Right lobe of liver (tissue), 4 donors: ENCODE results near the gene TRIM66.

Experiments
- POLR2A ChIP-seq: fragments of 450-650 bp; IDR thresholded peaks from one replicate; pipeline ENCODE4 v1.6.1; 2017; ENCODE audit warnings: antibody characterized with exemption, mild to moderate bottlenecking
- TF ChIP-seq, protein P1 (sequence below), 4 donors: fragments of 200-600 bp in 3 of 4; fragments of 450-650 bp in 1 of 4; IDR thresholded peaks; one replicate each; pipeline versions ENCODE4 v1.5.1 to v1.8.0; 2016 to 2022; ENCODE audit warnings: antibody characterized with exemption in 4 of 4, mild to moderate bottlenecking in 2 of 4
- donor health status: DM: no; HTN: no; CAD: no.
- donor health status: DM: no; HTN: no; CAD: no.
- donor health status: DM: no; HTN: yes; CAD: no.

DNA sequence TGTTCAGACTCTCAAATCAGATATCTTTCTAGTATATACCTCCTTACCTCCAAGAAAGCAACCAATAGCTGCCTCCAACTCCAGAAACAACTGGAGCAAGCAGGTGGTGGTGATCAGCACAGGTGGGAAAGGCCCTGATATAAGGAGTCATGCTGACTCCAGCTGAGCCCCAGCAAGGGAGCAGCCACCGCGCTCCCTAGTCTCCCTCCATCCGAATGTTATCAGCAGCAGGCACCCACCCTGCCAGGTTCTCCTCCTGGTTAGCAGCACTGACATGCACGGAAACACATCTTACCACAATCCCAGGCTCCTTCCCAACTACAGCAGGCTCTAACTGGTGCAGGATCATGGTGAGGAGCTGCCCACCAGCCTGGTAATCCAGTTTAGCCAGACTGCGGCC, 69.9 kb downstream of the TRIM66 start:
- TF ChIP-seq, protein P1, sequence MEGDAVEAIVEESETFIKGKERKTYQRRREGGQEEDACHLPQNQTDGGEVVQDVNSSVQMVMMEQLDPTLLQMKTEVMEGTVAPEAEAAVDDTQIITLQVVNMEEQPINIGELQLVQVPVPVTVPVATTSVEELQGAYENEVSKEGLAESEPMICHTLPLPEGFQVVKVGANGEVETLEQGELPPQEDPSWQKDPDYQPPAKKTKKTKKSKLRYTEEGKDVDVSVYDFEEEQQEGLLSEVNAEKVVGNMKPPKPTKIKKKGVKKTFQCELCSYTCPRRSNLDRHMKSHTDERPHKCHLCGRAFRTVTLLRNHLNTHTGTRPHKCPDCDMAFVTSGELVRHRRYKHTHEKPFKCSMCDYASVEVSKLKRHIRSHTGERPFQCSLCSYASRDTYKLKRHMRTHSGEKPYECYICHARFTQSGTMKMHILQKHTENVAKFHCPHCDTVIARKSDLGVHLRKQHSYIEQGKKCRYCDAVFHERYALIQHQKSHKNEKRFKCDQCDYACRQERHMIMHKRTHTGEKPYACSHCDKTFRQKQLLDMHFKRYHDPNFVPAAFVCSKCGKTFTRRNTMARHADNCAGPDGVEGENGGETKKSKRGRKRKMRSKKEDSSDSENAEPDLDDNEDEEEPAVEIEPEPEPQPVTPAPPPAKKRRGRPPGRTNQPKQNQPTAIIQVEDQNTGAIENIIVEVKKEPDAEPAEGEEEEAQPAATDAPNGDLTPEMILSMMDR (IDR thresholded peaks at IDR 0.05), result no peak
- TF ChIP-seq POLR2A, result no peak
